Stimulated activated effector memory CD8-positive, alpha-beta T cell treated with anti-CD3 and anti-CD28 coated beads, Interleukin-12 subunit alpha, Interleukin-12 subunit beta, amount 100 ng/mL, for 72 hours (primary cell): ENCODE results near the gene CLIC4.
A peak's percentile ranks its signal among the peaks of the same experiment; 100 is the strongest.

ENCODE experiments used
- ATAC-seq: fragments of 150-1000 bp; cut with Tn5 transposase; 2 replicates; pipeline ENCODE4 v1.10.0; 2021
- DNase-seq, 2 donors: peaks; one replicate each; pipeline ENCODE4 v3.0.0; 2021 to 2022; ENCODE audit warnings: low spot score in 2 of 2
- H3K27ac Mint-ChIP-seq: one replicate; pipeline ENCODE4 v1.8.0; 2022; ENCODE audit warnings: mild to moderate bottlenecking, mixed read lengths
- H3K36me3 Mint-ChIP-seq: one replicate; pipeline ENCODE4 v1.8.0; 2022; ENCODE audit warnings: mild to moderate bottlenecking, mixed read lengths
- H3K4me1 Mint-ChIP-seq: one replicate; pipeline ENCODE4 v1.8.0; 2022; ENCODE audit warnings: mixed read lengths
- H3K4me3 Mint-ChIP-seq: one replicate; pipeline ENCODE4 v1.8.0; 2022; ENCODE audit warnings: mild to moderate bottlenecking, mixed read lengths
- H3K9me3 Mint-ChIP-seq: one replicate; pipeline ENCODE4 v1.8.0; 2022; ENCODE audit warnings: mixed read lengths

Gene CLIC4

DNA sequence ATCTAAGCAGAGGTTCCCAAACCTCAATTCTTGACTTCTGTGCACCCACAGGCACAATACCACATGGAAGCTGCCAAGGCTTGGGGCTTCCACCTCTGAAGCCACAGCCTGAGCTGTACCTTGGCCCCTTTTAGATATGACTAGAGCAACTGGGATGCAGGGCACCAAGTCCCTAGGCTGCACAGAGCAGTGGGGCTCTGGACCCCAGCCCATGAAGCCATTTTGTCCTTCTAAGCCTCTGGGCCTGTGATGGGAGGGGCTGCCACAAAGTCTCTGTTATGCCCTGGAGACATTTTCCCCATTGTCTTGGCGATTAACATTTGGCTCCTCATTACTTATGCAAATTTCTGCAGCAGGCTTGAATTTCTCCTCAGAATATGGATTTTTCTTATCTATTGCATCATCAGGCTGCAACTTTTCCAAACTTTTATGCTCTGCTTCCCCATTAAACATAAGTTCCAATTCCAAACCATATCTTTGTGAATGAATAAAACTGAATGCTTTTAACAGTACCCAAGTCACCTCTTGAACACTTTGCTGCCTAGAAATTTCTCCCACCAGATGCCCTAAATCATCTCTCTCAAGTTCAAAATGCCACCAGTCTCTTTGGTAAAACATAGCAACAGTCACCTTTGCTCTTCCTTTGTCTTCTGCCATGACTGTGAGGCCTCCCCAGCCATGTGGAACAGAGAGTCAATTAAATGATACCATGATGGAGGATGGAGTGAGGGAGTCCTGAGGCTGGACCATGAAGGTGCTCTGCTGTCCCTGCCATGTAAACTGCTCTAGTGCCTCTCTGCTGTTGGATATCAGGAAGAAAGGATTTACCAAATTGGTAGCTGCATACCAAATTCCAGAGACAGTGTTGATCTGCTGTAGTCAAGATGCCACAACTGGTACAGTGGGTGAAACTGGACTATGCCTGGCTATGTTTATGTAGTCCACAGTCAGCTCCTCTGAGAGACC lies 147.2 kb downstream of the CLIC4 start:
- H3K9me3 Mint-ChIP-seq, result peaks cover 9% of the 10 kb centered on the region
- H3K27ac Mint-ChIP-seq, result peak overlapping the region; percentile 15
- peaks cover 9% of the 10 kb centered on the region for H3K4me1 Mint-ChIP-seq
- H3K4me3 Mint-ChIP-seq, result no peak overlapping the region
- ATAC-seq (no peak), DNase-seq (no peak)
- peaks cover 40% of the 10 kb centered on the region for H3K36me3 Mint-ChIP-seq

DNA sequence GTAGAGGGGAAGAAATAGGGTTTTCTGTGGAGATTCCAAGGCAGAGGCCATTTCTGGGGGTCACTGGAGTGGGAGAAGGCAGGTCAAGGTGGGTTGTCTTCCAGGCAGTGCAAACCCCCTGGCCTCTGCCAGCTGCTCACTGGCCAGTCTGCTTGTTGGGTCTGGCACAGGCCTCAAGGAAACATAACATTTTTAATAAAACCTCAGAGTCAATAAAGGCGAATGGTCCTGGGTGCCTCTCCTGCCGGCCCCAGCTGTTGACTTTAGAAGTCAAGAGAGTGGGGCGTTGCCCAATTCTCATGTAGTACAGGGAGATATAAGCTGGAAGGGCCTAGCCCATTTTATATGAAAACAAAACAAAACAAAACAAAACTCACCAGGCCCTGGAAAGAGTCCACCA lies 148.2 kb downstream of the CLIC4 start:
- H3K4me1 Mint-ChIP-seq, result peaks cover 18% of the 10 kb centered on the region
- H3K36me3 Mint-ChIP-seq, result peaks cover 50% of the 10 kb centered on the region
- no peak for ATAC-seq
- H3K4me3 Mint-ChIP-seq, result no peak overlapping the region
- peaks cover 9% of the 10 kb centered on the region for H3K9me3 Mint-ChIP-seq
- peak overlapping the region; percentile 15 for H3K27ac Mint-ChIP-seq
- no peak for DNase-seq
